ENCODE measurements around the gene BANP.
A peak's percentile ranks its signal among the peaks of the same experiment; 100 is the strongest.
"Not testable (repeated sequence)": the region's sequence is repeated elsewhere in the genome, so short reads cannot be mapped to it uniquely, and the experiment has no call there.

The BANP gene

DNA sequence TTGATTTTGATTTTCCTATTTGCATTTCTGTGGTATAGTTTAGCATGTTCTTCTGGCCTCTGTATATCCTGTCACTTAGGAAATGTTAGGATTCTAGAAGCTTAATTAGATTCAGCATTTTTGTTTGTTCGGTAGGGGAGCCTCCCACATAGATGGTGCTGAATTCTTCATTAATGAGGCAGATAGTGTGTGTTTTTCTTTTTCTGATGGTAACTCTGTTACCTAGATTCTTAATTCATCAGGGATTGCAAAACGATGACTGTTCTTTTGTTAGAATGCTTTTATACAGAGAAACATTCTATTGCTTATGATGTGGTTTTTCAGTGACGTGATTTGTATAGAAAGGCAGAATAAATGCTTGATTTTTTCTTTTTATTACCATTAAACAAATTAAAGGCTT lies 19.0 kb downstream of the BANP start:
- DNase-seq = no peak

DNA sequence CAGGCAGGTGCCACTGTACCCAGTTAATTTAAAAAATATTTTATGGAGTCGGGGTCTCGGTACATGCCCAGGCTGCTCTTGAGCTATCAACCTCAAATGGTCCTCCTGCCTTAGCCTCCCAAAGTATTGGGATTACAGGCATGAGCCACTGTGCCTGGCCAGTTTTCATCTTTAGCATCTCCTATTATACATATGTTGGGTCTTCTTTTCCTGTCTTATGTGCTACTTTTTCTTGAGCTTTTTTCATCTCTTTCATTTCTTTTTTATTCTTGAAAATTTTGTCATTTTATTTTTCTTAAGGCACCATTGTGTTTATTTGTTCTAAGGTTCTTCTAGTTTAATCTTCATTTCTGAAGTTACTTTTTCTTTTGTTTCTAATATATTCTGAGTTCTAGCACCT lies 20.7 kb downstream of the BANP start:
- no peak for DNase-seq

DNA sequence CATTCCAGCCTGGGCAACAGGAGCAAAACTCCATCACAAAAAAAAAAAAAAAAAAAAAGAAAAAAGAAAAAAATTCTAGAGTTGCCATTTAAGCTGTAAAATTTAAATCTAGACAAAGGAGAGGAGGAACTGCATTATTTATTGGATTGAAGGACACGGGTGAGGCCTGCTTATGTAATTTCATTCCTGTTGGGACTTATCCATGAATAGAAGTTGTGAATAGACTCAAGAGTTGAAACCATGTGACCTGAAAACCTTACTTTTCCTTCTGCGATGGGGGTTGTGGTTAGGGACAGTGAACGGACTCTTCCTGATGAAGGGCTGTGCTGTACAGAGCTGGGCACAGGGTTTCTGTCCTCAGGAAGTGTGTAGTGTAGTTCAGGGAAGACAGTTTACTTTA lies 22.5 kb downstream of the BANP start:
- DNase-seq = no peak

DNA sequence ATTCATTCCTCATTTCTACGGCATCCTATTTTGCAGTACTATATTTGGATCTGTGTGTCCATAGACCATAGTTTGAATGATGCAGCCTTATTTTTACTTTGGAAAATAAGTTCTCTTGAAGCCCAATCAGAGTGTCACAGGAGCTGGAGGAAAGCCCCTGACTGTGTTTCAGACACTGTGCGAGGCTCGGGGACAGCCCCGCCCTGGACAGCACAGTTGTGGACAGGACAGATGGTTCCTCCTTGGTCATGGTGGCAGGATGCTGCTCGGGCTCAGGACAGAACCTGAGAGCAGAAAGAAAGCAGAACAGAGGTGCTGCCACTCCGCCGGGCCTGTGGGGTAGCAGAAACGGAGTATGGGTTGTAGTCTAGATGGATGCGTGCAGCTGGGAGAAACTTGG lies 22.9 kb downstream of the BANP start:
- DNase-seq = no peak

DNA sequence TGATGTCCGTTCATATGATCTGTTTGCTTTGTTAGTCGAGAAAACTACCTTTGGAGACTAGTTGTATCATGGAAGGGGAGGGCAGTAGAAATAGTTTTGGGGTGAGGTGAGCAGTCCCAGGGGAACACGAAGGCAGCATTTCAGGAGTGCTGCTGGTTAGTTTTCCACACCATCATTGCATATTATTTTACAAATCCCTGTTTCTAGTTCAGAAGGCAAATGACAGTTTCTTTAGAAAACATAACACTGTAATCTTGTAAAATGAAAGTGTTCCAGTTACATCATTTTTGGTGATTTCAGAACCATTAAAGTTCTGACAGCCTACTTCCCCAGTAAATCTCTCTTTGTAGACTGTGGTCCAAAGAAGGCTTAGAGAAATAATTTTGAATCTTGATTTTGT lies 25.4 kb downstream of the BANP start:
- DNase-seq = no peak

DNA sequence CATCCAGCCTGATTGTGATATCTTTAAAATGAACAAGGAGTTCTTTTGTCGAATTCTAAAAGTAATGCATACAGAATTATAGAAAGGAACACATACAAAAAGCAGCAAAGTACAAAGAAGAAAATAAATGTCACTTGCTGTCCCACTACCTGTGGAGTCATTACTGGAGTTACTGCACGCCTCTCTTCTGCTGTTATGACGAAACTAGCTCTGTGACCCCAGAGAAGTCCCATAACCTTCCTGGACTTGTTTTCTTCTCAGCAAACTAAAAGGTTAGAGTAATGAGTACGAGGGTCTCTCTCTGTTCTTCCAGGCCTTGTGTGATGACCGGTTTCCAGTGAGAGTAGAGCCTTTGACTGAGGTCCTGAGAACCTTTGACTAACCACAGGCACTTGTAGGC lies 26.9 kb downstream of the BANP start:
- peak; percentile 37 for DNase-seq

DNA sequence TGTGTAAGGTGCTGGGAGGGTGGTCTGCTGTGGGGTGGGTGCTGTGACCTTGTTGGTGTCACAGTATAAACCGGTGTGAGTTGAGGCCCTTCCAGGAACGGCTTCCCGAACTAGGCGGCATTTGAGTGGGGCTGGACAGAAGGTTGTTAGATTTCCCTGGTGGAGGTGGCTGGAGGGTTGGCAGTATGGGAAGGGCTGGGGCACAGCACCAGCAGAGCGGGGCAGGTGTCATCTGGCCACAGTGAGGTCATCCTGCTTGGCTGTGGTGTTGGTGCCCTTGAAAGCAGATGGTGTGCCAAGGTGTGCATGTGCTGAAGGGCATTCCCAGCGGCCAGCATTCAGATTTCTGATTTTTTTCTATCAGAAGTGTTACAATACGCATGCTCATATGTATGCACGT lies 28.1 kb downstream of the BANP start:
- DNase-seq = no peak

DNA sequence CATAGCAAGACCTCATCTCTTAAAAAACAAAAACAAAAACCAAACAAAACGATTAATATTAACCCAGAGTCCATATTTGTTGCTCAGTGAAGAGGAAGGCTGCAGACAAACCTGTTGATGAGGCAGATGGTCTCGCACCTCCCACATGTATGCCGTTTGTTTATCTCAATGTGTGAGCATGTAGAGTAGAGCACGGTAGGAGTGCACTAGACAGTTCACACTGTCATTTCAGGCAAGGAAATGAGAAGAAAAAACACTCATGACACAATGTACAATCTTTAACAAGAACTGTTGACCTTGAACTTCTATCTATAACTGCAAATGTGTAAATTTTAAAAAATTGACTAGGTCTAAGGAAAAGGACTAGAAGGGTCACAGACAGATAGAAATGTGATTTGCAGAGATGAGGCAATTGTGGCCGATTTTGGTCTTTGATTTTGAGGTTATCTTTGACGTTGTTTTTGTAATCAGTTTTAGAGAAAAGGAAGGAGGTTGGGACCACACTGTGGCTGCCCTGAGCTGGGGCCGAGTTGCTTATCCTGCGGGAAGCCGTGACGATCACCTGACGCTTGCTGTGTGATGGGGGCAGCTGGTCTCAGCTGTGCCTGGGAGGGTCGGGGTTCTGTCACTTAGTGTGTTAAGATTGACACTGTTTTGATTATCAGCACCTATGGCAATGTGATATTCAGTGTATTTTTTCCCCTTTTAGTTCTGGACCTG lies 28.8 kb downstream of the BANP start:
- peak; percentile 35 for DNase-seq

DNA sequence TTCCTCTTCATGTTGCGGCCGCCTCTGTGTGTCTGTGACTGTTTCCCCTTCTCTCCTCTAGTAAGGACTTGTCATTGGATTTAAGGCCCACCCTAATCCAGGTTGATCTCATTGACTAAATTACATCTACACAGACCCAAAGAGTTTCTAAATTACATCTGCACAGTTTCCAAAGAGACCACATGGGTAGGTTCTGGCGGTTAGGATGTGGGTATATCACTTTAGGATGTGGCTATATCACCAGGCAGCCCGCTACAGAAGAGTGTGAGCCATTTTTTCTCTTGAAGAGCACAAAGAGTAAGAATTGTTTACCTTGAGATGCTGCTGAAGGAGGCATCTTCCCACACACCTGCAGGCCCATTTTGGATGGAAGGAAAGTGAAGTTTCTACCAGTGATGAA lies 30.1 kb downstream of the BANP start:
- DNase-seq = peak; percentile 78

DNA sequence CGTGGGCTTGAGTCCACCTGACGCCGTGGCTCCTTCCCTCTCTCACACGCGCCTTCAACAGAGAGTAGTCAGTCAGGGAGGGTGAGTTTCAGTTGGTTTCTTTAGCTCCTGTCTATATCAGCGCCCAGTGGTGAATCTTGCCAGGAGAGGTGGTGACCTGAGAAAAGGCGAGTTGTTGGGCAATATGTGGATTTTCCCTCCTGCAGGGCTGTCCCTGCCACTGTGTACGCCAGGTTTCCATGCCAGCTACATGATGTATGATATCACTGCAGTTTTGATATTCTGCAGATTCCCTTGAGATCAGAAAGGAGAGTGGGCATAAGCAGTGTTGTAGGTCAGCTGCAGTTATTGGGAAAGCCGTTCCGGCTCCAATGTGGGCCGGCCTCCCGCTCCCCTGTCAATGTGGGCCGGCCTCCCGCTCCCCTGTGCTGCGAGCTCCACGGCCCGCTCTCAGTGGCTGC lies 31.4 kb downstream of the BANP start:
- no peak for DNase-seq

DNA sequence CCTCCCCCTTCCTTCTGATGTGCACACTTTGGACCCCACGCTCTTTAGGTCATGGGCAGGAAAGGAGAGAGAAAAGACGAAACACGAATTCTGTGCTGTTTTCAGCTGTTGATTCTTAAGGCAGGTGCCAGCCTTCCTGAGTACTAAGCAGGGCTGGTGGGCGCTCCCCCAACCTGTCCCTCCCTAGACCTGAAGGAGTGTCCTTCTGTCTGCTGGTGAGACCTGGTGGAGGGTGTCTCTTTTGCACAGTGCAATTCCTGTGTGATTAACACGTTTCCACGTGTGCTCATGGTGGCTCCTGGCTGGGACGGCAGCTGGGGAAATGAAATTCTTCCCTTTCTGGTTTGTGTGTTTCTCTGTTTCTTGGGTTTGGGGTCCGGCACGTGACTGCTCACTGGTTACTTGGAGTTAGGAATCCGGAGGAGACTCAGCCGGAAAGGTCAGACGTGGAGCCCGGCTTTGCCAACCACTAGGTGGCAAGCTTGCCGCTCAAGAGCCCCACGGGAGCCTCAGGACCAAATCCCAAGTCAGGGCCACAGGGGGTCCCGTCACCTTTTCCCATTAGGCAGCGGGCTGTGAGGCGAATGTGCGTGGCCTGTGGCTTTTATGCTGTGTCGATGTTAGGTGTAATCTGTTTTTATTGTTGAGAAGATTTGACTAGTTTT lies 32.0 kb downstream of the BANP start:
- DNase-seq = not testable (repeated sequence)

DNA sequence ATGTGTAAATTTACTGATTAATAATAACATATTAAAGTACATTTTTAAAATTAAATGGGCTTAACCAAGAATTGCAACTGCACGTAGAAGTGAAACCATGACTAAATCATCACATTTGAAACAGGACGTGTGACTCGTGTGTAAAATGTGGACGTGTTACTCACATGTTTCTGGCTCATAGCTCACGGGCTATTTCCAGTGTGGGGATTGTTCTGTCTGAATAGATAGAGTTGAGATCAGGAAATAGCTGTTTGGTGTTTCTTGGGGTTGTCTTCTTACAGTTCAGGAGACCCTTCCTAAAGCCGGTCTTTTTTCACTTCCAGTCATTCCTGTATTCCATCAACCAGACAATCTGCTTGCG lies 32.5 kb downstream of the BANP start:
- peak; percentile 78 for DNase-seq

DNA sequence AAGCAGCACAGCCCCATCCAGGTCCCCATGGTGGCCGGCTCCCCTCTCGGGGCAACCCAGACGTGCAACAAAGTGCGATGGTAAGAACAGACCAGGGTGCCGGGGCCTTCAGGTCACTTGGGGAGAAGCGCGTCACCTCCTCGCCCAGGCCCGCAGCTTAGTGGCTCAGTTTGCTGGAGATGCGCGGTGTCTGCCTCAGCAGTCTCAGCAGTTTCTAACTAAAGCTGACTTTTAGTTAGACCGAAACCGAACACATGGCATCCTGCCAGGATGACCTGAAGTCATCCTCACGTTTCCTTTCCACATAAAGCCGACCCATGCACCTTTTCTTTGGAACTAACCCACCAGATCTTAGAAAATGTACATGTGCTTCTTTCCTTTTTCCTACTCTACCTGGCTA lies 32.9 kb downstream of the BANP start:
- DNase-seq = peak; percentile 28

DNA sequence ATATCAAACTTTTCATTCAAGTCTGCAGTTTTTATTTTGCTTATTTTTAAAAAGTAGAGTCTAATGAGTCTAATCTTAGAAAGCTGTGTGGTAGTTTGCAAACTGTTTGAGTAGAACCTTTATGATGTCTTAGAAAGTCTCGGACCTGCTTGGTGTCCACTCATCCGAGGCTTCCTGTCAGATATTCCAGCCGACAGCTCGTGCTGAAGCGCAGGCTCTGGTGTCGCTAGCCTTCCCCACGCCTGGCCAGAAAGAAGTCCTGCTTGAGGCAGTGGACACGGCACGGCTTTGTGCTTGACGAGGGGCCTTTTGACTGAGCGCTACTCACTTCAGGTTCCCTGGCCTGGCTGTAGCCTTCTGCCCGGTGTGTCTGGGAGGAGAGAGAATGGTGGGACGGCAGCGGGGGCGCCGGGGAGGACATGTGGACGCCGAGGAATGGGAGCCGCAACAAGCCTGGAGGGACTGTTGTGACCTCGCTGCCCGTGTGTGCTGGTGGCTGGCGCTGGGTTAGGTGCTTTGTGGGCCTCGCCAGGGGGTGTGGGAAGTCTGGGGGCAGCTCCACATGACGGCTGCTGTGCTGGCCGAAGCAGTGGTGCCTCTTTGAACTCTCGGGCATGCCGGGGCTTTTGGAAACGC lies 33.5 kb downstream of the BANP start:
- no peak for DNase-seq

DNA sequence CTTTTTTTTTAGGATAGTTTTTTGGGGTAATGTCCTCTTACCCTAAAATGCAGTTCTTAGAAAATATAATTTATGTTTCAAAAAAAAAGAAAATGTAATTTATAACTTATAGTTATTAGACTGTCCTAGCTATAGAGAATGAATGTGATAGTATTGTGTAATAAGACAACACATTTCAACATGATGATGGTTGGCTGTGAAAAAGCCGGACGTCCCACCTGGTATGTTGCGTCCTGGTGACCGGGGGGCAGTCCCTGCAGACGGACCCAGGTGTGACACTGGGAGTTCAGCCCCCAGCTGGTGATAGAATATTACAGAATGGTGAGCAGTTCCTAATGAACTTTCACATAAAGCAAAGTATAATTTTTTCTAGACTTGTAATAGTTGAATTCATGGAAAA lies 34.3 kb downstream of the BANP start:
- not testable (repeated sequence) for DNase-seq

DNA sequence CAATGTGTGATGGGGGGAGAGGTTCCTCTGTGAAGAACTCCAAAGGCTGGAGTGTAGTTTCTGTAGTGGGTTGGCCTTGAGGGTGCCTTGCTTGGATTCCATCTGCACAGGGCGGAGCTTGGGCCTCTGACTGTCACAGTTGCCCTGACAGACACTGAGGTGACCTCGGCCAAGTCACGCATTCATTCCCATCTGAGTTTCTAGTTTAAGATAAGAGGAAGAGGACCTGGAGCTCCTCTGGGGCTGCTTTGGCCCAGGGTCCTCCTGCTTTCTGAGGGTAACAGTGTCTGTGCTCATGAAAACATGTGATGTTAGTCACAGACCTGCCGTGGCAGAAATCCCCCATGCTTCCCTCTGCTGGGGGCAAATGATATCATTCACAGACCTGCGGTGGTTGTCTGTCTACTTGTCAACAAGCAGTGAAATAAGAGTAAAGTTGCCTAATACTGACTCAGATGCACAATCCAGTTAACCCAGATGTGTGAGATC lies 35.2 kb downstream of the BANP start:
- DNase-seq = peak; percentile 61

DNA sequence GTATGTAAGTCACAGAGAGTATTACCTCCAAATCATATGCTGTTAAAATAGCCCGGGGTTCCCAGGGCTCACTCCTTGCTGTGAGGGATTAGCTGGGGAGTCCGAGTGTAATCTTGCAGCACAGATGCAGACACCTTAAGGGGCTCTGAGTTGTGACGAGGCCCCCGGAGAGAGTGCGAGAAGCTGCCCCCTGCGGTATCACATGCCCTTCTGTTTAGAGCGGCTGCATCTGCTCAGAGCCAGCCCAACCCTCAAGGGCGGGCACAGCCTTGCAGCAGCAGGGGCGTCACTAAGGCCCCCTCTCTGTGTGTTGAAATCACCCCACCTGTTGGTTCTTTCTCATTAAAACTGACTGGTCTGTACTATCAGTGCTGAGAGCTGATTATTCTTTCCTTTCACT lies 37.4 kb downstream of the BANP start:
- not testable (repeated sequence) for DNase-seq

DNA sequence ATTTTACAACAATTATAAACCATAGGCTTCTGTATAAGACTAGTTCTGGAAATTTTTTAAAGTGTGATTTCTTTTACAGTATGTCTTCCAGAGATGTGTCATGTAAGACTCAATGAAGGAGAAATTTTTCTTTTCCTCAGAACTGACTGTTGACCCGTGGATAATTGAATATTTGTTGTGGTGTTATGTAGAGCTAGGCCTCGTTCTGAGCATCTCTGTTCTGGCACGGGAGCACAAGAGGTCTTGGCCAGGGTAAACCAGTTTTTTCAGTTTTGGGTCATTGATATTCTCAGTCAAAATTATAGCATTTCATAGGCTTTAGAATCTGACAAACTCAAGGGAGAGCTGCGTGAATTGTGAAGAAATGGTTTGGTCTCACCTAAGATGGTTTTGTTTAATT lies 39.0 kb downstream of the BANP start:
- not testable (repeated sequence) for DNase-seq

DNA sequence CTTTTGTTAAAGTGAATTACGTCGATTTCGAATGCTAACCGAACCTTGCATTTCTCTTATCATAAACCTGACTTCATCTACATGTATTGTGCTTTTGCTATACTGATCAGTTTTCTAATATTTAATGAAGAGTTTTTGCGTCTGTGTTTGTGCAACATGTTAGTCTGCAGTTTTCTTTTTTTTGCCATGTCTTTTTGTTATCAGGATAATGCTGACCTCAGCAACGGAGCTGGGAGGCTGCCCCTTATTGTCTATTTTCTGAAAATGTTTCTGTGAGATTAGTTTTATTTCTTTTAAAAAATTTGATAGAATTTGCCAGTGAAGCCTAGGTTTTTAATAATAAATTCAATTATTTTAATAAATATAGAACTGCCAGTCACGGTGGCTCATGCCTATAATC lies 40.9 kb downstream of the BANP start:
- not testable (repeated sequence) for DNase-seq

DNA sequence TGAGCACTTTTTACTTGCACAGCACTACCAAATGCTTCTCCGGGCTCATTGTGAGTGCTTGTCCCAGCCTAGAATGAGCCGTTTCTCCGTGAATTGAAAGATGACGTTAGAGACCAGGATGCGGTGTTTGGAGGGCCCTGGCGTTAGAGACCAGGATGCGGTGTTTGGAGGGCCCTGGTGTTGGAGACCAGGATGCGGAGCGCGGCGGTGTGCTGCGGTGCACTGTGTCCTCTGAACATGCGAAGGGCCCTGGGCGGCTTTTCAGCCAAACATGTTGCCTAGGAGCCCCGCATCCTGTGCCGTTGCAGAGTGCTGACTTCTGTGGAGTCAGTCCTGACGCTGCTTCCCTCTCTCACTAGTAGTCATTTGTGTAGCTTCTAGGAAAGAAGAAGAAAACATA lies 42.7 kb downstream of the BANP start:
- no peak for DNase-seq

DNA sequence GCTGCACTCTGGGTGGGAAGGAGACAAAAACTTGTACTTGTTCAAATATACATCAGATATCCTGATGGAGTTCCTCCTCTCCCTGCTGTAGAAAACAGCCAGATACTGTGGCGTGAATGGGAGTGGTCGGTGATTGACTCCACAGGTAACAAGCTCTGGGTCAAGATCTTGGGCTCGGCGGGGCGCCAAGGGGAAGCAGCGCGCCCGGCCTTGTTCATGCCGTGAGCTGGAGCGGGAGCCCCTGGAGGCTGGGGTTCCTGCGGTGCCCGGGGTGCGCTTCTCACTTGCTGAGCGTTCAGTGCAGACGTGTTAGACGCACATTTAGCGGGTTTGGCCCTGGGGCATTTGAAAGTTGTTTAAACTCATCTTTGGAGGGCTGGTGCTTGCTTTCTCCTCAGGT lies 44.4 kb downstream of the BANP start:
- DNase-seq = no peak

DNA sequence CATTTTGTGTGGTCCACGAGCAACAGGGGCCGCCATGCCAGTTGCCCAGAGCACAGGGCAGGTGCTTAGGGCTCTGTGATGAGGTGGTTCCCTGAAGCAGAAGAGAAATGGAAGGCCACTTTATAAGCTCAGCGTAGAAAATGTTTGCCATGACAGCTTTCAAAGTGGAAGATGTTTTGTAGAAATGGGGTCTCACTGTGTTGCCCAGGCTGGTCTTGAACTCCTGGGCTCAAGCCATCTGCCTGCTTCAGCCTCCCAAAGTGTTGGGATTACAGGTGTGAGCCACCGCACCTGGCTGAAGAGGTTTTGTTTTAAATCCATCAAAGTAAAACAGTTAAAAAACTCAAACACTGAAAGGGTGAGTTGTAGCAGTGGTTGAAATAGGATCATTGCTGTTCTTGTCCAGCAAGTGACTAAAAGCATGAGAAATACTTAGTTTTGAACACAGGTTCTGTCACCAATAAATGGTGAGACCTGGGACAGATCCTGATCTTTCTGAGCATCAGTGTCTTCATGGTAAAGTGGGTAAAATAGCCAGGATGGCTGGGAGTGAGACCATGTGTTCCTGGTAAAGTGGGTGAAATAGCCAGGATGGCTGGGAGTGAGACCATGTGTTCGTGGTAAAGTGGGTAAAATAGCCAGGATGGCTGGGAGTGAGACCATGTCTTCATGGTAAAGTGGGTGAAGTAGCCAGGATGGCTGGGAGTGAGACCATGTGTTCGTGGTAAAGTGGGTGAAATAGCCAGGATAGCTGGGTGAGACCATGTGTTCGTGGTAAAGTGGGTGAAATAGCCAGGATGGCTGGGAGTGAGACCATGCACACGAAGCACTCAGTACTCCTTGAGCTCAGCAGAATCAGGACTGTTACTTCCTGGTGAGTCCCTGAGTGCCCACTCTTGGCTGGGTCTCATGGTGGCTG lies 46.0 kb downstream of the BANP start:
- no peak for DNase-seq

DNA sequence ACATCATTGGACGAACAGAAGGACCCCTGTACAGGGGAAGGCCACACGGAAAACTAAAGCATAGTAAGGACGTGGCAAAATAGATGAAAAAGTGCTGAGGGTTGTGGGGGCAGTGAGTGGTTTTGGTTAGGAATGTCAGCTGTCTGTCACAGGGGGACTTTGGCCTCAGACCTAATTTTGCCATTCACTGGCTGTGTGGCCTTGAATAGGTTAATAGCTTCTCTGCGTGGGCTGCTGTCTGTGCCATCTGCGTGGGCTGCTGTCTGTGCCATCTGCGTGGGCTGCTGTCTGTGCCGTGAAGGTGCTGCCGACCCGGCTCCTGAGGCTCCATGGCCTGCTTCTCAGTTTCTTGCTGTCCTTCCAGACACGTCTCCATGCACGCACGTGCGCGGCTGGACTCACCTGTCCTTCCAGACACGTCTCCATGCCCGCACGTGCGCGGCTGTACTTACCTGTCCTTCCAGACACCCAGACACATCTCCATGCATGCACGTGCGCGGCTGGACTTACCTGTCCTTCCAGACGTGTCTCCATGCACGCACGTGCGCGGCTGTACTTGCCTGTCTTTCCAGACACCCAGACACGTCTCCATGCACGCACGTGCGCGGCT lies 47.1 kb downstream of the BANP start:
- not testable (repeated sequence) for DNase-seq

All from activated CD4-positive, alpha-beta T cell treated with anti-CD3 and anti-CD28 coated beads, Interleukin-10, Interleukin-2, amounts not matched to agents 100 ng/mL and 50 ng/mL, durations not matched to agents 16 hours and 8 hours (primary cell).